ENCODE results near the gene TENT5A.

The TENT5A gene

GRCh38 chr6:81756690-81757089 lies 4.2 kb upstream of the TENT5A start:
- CTCF ChIA-PET, result interaction anchor here (0.7 to 1.3 kb wide), 3 partner anchors 10 to 479 kb away, joined by 3 to 4 read pairs (median 3); no protein-coding TSS in a partner anchor
- Histone ChIP-seq H3K9me3 (ENCODE audit: control insufficient read depth, insufficient read depth, low read depth, low read length) (no peaks in the 10 kb centered on the region), H3K27ac (ENCODE audit: extremely low read depth, low read depth, low read length) (no peak overlapping the region), H3K4me3 (ENCODE audit: low read depth, low read length) (no peak overlapping the region), H3K36me3 (ENCODE audit: control insufficient read depth in 2 of 2, insufficient read depth in 1 of 2, low read length in 2 of 2) (no peaks in the 10 kb centered on the region), H3K4me1 (ENCODE audit: control insufficient read depth, insufficient read depth, low read length) (peaks cover 10% of the 10 kb centered on the region)
- TF ChIP-seq ZNF175 (tag by site-specific recombination; IDR thresholded peaks at IDR 0.05), result no peak
- 0 out of 2 replicates have a peak, but pooled peaks have one; percentile 15 for TF ChIP-seq CTCF (tag by site-specific recombination; IDR thresholded peaks at IDR 0.05)
- TF ChIP-seq ZNF211 (tag by site-specific recombination; IDR thresholded peaks at IDR 0.05; ENCODE audit: low read depth), result no peak
- TF ChIP-seq ZNF785 (tag by site-specific recombination; IDR thresholded peaks at IDR 0.05), result no peak
- POLR2A ChIA-PET, result no interaction called here

- H3K9me3 ChIP-seq (ENCODE audit: control insufficient read depth, insufficient read depth, low read depth, low read length), result no peaks in the 10 kb centered on the region
- H3K27ac ChIP-seq (ENCODE audit: extremely low read depth, low read depth, low read length), result no peak overlapping the region
- ChIA-PET CTCF (interaction anchor here (0.5 to 1.3 kb wide), 4 partner anchors 11 to 1541 kb away, joined by 3 to 4 read pairs (median 4); no protein-coding TSS in a partner anchor), POLR2A (no interaction called here)
- no peak overlapping the region for H3K4me3 ChIP-seq (ENCODE audit: low read depth, low read length)
- TF ChIP-seq ZNF623 (tag by site-specific recombination; IDR thresholded peaks at IDR 0.05) (no peak), ZNF843 (tag by site-specific recombination; IDR thresholded peaks at IDR 0.05) (no peak), KLF17 (tag by site-specific recombination; IDR thresholded peaks at IDR 0.05) (no peak), ZNF37A (tag by site-specific recombination; IDR thresholded peaks at IDR 0.05) (no peak), ZNF530 (tag by site-specific recombination; IDR thresholded peaks at IDR 0.05; ENCODE audit: low read depth) (no peak), ZBTB26 (tag by site-specific recombination; optimal IDR thresholded peaks at IDR 0.05) (no peak), ZNF510 (tag by site-specific recombination; IDR thresholded peaks at IDR 0.05; ENCODE audit: insufficient replicate concordance) (no peak), ZNF488 (tag by site-specific recombination; IDR thresholded peaks at IDR 0.05) (no peak), SP2 (tag by site-specific recombination; IDR thresholded peaks at IDR 0.05) (no peak), ZNF791 (tag by site-specific recombination; IDR thresholded peaks at IDR 0.05) (no peak)
- peaks cover 6% of the 10 kb centered on the region; the same call in 1 of the 2 replicates for H3K4me1 ChIP-seq (ENCODE audit: control insufficient read depth, insufficient read depth, low read length)
- H3K36me3 ChIP-seq (ENCODE audit: control insufficient read depth in 2 of 2, insufficient read depth in 1 of 2, low read length in 2 of 2), result no peaks in the 10 kb centered on the region
Measured at GRCh38 chr6:81755551-81755950, 3.1 kb upstream of the TENT5A start.

GRCh38 chr6:81754906-81755305 lies 2.4 kb upstream of the TENT5A start:
- no peaks in the 10 kb centered on the region for H3K9me3 ChIP-seq (ENCODE audit: control insufficient read depth, insufficient read depth, low read depth, low read length)
- peaks cover 0 to under 1% of the 10 kb centered on the region in 2 experiments; a peak in 1 of 3 replicates for H3K36me3 ChIP-seq (ENCODE audit: control insufficient read depth in 2 of 2, insufficient read depth in 1 of 2, low read length in 2 of 2)
- ChIA-PET CTCF (interaction anchor here (0.5 to 1.6 kb wide), 4 partner anchors 99 to 613 kb away, joined by 3 to 4 read pairs (median 4); no protein-coding TSS in a partner anchor), POLR2A (no interaction called here)
- peaks cover 5% of the 10 kb centered on the region; the same call in 1 of the 2 replicates for H3K4me1 ChIP-seq (ENCODE audit: control insufficient read depth, insufficient read depth, low read length)
- H3K27ac ChIP-seq (ENCODE audit: extremely low read depth, low read depth, low read length), result no peak overlapping the region
- no peak overlapping the region for H3K4me3 ChIP-seq (ENCODE audit: low read depth, low read length)
- TF ChIP-seq REST (tag by site-specific recombination; IDR thresholded peaks at IDR 0.05) (no peak), ZNF571 (tag by site-specific recombination; IDR thresholded peaks at IDR 0.05) (no peak), ZNF184 (tag by site-specific recombination; IDR thresholded peaks at IDR 0.05) (no peak), ZNF664 (tag by site-specific recombination; IDR thresholded peaks at IDR 0.05) (0 out of 2 replicates have a peak, but pooled peaks have one; percentile 2)
